ENCODE data around the gene BCL11B. TPM values are rescaled to one million over a fixed set of nuclear protein-coding genes. Genes with fewer than 3 reads are reported as not detected.

Gene BCL11B
- total RNA-seq, 4 donors from 2014 or later: under 0.01 to 1.1 (median 0.39) TPM

- ATAC-seq: no peak
- WGBS, 2 donors (ENCODE audit: low coverage in 1 of 2): 79 to 85% methylated on average over 1 to 11 of the region's 16 CpGs
- H3K4me1 ChIP-seq: no peaks in the 10 kb centered on the region
- H3K27me3 ChIP-seq: peaks cover 79% of the 10 kb centered on the region
- H3K9me3 ChIP-seq: no peaks in the 10 kb centered on the region
- H3K4me3 ChIP-seq: no peak overlapping the region
- no peak overlapping the region for H3K27ac ChIP-seq
- TF ChIP-seq POLR2A (IDR thresholded peaks at IDR 0.05): no peak
- no peak for TF ChIP-seq POLR2AphosphoS5 (IDR thresholded peaks at IDR 0.05)
- no peak for TF ChIP-seq CTCF (IDR thresholded peaks at IDR 0.05)
- no peak for TF ChIP-seq EP300 (IDR thresholded peaks at IDR 0.05)
- H3K36me3 ChIP-seq: no peaks in the 10 kb centered on the region
Observed at GRCh38 chr14:99254328-99255009, 17.5 kb downstream of the BCL11B start.

- Histone ChIP-seq H3K36me3 (no peaks in the 10 kb centered on the region), H3K4me3 (no peak overlapping the region), H3K27me3 (peaks cover 85% of the 10 kb centered on the region), H3K4me1 (no peaks in the 10 kb centered on the region), H3K27ac (no peak overlapping the region), H3K9me3 (no peaks in the 10 kb centered on the region)
- TF ChIP-seq CTCF (IDR thresholded peaks at IDR 0.05) (no peak), EP300 (IDR thresholded peaks at IDR 0.05) (no peak), POLR2AphosphoS5 (IDR thresholded peaks at IDR 0.05) (no peak), POLR2A (IDR thresholded peaks at IDR 0.05) (no peak)
- ATAC-seq: no peak
- WGBS, 2 donors (ENCODE audit: low coverage in 1 of 2): 58 to 69% methylated on average over 3 to 4 of the region's 7 CpGs
Observed at GRCh38 chr14:99253890-99254289, 18.1 kb downstream of the BCL11B start.

GRCh38 chr14:99252940-99253868 lies 18.8 kb downstream of the BCL11B start:
- TF ChIP-seq POLR2A (IDR thresholded peaks at IDR 0.05) (no peak), POLR2AphosphoS5 (IDR thresholded peaks at IDR 0.05) (no peak), CTCF (IDR thresholded peaks at IDR 0.05) (no peak), EP300 (IDR thresholded peaks at IDR 0.05) (no peak)
- 55 to 76% methylated on average over 4 to 6 of the region's 25 CpGs for WGBS, 2 donors (ENCODE audit: low coverage in 1 of 2)
- Histone ChIP-seq H3K4me3 (no peak overlapping the region), H3K36me3 (no peaks in the 10 kb centered on the region), H3K27ac (no peak overlapping the region), H3K27me3 (peaks cover 88% of the 10 kb centered on the region), H3K4me1 (no peaks in the 10 kb centered on the region), H3K9me3 (no peaks in the 10 kb centered on the region)
- ATAC-seq: no peak

GRCh38 chr14:99252443-99252939 lies 19.5 kb downstream of the BCL11B start:
- H3K4me3 ChIP-seq: no peak overlapping the region
- H3K9me3 ChIP-seq: no peaks in the 10 kb centered on the region
- H3K27me3 ChIP-seq: peaks cover 88% of the 10 kb centered on the region
- WGBS, 2 donors (ENCODE audit: low coverage in 1 of 2): 67% methylated on average over 2 of the region's 9 CpGs; no CpG with 5 or more reads in 1 of the 2 donors
- no peaks in the 10 kb centered on the region for H3K36me3 ChIP-seq
- H3K4me1 ChIP-seq: no peaks in the 10 kb centered on the region
- TF ChIP-seq CTCF (IDR thresholded peaks at IDR 0.05) (no peak), POLR2A (IDR thresholded peaks at IDR 0.05) (no peak), POLR2AphosphoS5 (IDR thresholded peaks at IDR 0.05) (no peak), EP300 (IDR thresholded peaks at IDR 0.05) (no peak)
- no peak overlapping the region for H3K27ac ChIP-seq
- no peak for ATAC-seq

Data from gastroesophageal sphincter (tissue), 4 donors.